WI38 (cell line): Measurements from ENCODE around the gene EVI5L.
A peak's percentile ranks its signal among the peaks of the same experiment; 100 is the strongest.

Source experiments
- H3K4me3 ChIP-seq: 2 replicates; pipeline ENCODE4 v1.5.1; 2011; ENCODE audit warnings: low read depth, mild to moderate bottlenecking, control low read depth, low read length
- CTCF ChIP-seq: IDR thresholded peaks from 2 replicates; pipeline ENCODE4 v1.5.1; 2012; ENCODE audit warnings: low read depth, mild to moderate bottlenecking, control low read depth, low read length

The EVI5L gene

DNA sequence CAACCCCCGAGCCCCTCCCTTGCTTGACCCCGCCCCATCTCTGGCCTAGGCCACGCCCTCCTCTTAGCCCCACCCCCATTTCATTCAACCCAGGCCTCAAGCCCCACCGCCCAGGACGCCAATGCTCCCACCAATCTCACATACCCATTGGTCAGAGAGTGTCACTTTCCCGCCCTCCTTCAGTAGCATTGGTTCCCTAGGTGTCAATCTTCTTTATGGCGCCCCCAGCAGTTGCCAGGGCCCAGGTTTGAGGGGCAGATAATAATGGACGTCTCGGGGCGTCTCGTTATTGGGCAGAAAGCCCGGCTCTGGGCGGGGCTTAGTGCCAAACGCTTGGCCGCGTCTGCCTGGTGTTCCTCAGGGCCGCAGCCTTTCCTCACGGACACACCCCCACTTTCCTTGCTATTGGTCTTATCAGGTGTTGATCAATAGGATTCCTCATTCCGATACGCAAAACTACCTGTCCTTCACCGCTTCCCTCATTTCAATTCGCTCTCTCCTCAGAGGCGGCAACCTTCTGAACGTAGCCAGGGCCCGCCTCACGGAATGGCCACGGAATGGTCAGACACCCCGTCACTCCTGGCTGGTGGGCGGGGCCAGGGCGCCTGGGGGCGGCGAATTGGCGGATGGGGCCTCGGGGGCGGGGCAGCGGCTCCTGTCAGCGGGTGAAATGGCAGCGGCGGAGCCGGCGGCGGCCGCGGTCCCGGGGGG, at the start of gene EVI5L:
Gene EVI5L, plus strand, starts transcription at position 658 of the 711 bp plus-strand sequence. CDS start 16,325 bp downstream, outside the sequence.
- no peak for TF ChIP-seq CTCF
- peak within 1 kb of the TSS; percentile 64 for H3K4me3 ChIP-seq

GRCh38 chr19:7781157-7781556, 48.9 kb upstream of the EVI5L start:
- no peak for TF ChIP-seq CTCF
- H3K4me3 ChIP-seq = no peak overlapping the region

GRCh38 chr19:7783991-7784423, 46.0 kb upstream of the EVI5L start:
- no peak for TF ChIP-seq CTCF
- H3K4me3 ChIP-seq = no peak overlapping the region

GRCh38 chr19:7784856-7785255, 45.2 kb upstream of the EVI5L start:
- no peak for TF ChIP-seq CTCF
- H3K4me3 ChIP-seq = no peak overlapping the region

DNA sequence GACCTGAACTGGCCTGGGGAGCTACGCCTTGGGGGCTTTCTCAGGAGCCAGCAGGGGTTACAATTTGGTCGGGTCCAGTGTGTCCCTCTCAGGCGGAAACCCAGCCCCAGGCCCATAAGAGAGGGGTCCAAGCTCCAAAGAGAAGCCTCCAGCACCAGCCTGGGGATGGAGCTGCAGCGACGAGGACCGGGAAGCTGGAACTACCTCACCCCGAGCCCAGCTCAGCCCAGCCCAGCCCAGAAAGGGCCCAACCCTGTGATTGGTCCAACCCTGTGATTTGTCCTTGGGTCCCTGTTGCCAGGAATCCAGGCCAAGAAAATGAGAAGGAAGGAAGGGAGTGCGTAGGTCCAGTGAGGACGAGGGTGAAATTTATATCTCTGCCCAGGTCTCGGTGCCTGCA, 42.9 kb upstream of the EVI5L start:
- H3K4me3 ChIP-seq = no peak overlapping the region
- no peak for TF ChIP-seq CTCF

GRCh38 chr19:7787602-7788177, 42.3 kb upstream of the EVI5L start:
- no peak for TF ChIP-seq CTCF
- 0 out of 2 replicates have a peak overlapping the region, but pooled peaks have one; percentile 4 for H3K4me3 ChIP-seq
